GM06990 (cell line): ENCODE data around the gene RNF39.
"Not testable (repeated sequence)": the region's sequence is repeated elsewhere in the genome, so short reads cannot be mapped to it uniquely, and the experiment has no call there.

Source experiments
- DNase-seq: peaks from one replicate; pipeline ENCODE4 v3.0.0-alpha.2; 2011; ENCODE audit not compliant: insufficient read length; ENCODE audit errors: extremely low read depth
- H3K27me3 ChIP-seq: replicated peaks from 2 replicates; pipeline ENCODE4 v1.6.0; 2011; ENCODE audit warnings: low read length; ENCODE audit not compliant: control insufficient read depth, insufficient read depth
- H3K36me3 ChIP-seq: 2 replicates; pipeline ENCODE4 v1.5.1; 2011; ENCODE audit warnings: low read length; ENCODE audit not compliant: control insufficient read depth, insufficient read depth
- H3K4me3 ChIP-seq: replicated peaks from 2 replicates; pipeline ENCODE4 v1.5.1; 2011; ENCODE audit warnings: low read depth, mild to moderate bottlenecking, control low read depth, low read length
- CTCF ChIP-seq: IDR thresholded peaks from 2 replicates; pipeline ENCODE4 v1.5.1; 2011; ENCODE audit warnings: low read length, control low read depth, mild to moderate bottlenecking, inconsistent platforms; ENCODE audit not compliant: insufficient read depth, poor library complexity, severe bottlenecking

The RNF39 gene

GRCh38 chr6:30075094-30075789 lies at the start of gene RNF39:
RNF39 (minus strand) TSS chr6:30075769; CDS start chr6:30075585, 184 bp downstream.
- H3K36me3 ChIP-seq: 0 out of 2 replicates have a peak, but pooled peaks cover 2% of the 10 kb centered on the region
- TF ChIP-seq CTCF: no peak
- no peak within 1 kb of the TSS for H3K4me3 ChIP-seq
- DNase-seq: no peak
- H3K27me3 ChIP-seq: peaks cover 5% of the 10 kb centered on the region

- Histone ChIP-seq H3K4me3 (no peak overlapping the region), H3K36me3 (no peaks in the 10 kb centered on the region), H3K27me3 (no peaks in the 10 kb centered on the region; the same call in none of the 2 replicates)
- DNase-seq: no peak
- no peak for TF ChIP-seq CTCF
These were observed 46.9 kb upstream of the RNF39 start for GRCh38 chr6:30122515-30122914.

GRCh38 chr6:30121446-30122366 lies 46.1 kb upstream of the RNF39 start:
- Histone ChIP-seq H3K36me3 (no peaks in the 10 kb centered on the region), H3K4me3 (no peak overlapping the region), H3K27me3 (no peaks in the 10 kb centered on the region; the same call in none of the 2 replicates)
- DNase-seq: no peak
- TF ChIP-seq CTCF: no peak

GRCh38 chr6:30118691-30119090 lies 43.1 kb upstream of the RNF39 start:
- H3K4me3 ChIP-seq, H3K36me3 ChIP-seq, DNase-seq, H3K27me3 ChIP-seq: not testable (repeated sequence)

GRCh38 chr6:30116724-30117123 lies 41.2 kb upstream of the RNF39 start:
- Histone ChIP-seq H3K4me3 (no peak overlapping the region), H3K27me3 (no peaks in the 10 kb centered on the region; the same call in 1 of the 2 replicates)

More at GRCh38 chr6:30116724-30117123, 41.2 kb upstream of the RNF39 start:
- TF ChIP-seq CTCF: no peak
- no peak for DNase-seq
- no peaks in the 10 kb centered on the region for H3K36me3 ChIP-seq
